NCI-H1105 treated with DMSO at 0.1 percent for 48 hours (cell line): ENCODE results near the gene TUBAL3.
A peak's percentile ranks its signal among the peaks of the same experiment; 100 is the strongest.
"Not testable (repeated sequence)": the region's sequence is repeated elsewhere in the genome, so short reads cannot be mapped to it uniquely, and the experiment has no call there.

ENCODE experiments used
- DNase-seq: peaks from one replicate; lab custom pipeline; 2025; lab: John Stamatoyannopoulos, UW

TUBAL3 gene

DNA sequence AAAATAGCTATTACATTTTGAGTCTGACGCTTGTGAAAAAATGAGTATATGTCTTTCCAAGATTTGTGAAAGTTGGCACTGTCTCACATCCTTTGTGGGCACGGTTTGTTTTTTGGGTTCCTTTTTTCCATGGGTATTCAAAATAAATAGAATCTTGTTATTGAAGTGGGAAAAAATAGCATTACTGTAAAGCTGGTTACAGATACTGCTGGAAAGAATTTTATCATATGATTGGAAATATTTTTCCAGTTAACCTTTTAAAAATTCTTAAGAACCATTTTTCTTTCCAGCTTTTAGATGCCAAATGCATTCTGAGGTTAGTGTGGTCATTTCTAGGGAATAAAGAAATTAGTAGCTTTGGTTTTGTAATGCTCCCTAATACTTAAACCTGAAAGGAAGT is 19.1 kb upstream of the TUBAL3 start:
- DNase-seq = no peak

DNA sequence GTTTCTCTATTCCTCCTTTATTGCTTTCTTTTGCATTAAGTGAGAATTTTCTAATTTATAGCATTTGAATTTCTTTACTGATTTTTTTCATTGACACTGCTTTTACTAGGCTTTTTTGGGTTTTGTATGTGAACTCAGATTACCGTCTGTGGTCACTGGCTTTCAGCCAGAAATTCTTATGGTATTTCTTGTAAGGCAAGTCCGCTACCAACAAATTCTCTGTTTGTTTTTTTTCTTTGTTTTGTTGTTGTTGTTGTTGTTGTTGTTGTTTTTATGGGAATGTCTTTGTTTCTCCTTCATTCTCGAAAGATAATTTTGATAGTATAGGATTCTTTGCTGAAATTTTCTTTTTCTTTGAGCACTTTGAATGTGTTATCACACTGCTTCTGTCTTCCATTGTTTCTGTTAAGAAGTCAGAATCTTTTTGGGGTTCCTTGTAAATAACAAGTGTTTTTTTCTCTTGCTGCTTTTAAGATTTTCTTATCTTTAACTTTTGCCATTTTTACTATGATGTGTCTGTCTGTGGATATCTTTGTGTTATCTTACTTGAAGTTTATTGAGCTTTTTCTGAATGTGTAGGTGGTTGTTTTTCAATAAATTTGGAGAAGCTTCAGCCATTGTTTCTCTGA is 15.0 kb upstream of the TUBAL3 start:
- no peak for DNase-seq

DNA sequence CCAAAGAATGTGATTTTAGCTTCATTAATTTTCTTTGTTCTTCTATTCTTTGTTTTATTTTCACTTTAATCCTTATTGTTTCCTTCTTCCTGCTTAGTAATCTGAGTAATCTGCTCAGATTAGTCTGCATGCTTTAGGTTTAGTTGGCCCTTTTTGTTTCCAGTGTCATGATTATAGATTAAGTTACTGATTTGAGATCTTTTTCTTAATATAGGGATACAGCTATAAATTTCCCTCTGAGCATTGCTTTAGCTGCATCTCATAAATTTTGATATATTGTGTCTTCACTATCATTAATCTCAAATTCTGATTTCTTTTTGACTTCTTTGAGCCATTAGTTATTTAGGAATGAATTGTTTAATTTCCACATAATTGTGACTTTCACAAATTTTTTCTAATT is 14.0 kb upstream of the TUBAL3 start:
- DNase-seq = no peak

DNA sequence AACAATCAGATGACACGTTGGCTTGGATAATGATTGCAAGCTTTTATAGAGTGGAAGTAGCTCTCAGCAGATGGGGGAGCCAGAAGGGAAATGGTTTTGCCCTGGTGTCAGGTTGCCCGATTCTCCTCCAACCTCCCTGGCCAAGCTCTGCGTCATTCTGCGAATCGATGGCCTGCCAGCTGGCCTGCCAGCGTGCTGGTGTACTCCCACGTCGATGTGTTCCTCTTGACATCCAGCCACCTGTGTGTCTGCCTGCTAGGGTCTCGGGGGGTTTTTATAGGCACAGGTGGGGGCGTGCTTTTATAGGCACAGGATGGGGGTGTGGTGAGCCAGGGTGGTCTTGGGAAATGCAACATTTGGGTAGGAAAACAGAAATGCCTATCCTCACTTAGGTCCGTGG is 12.4 kb upstream of the TUBAL3 start:
- DNase-seq = no peak

DNA sequence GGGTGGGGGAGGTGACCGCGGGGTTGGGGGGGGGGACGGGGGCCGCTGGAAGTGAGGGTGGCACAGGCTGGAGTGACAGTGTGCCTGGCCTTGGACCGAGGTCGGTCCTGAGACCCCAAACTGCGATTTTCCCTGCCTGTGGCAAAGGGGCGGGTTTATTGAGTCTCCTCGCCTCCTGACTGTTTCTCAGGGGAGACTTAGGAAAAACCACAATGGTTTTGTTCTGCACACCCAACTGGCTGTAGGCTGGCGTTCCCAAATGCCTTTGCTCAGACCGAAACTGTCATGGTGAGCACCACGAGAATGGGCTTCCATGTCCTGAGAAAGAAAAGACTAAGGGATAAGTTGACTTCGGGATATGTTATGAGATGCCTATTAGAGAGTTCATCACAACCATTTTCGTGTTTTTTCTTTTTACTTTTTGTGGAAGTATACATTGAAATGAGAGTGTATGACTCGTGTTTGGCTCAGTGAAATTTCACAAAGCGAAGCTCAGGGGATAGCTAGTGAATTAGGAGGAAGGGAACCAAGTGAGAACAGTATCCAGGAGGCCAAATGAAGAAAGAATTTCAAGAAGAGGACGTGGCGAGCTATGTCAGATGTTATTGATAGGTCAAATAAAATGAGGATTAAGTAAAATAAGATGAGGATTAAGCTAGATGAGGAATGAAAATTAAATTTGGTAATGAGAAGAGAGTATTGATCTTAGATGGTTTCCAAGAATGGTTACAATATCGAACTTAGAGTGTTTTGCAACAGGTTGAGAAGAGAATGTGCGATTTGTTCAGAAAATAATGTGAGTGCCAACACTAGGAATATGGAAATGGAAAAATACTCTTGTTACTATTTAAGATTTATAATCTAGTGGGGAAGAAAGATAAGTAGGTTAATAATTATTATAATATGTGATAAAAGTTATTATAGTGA is 8.6 kb upstream of the TUBAL3 start:
- peak; percentile 2 for DNase-seq

DNA sequence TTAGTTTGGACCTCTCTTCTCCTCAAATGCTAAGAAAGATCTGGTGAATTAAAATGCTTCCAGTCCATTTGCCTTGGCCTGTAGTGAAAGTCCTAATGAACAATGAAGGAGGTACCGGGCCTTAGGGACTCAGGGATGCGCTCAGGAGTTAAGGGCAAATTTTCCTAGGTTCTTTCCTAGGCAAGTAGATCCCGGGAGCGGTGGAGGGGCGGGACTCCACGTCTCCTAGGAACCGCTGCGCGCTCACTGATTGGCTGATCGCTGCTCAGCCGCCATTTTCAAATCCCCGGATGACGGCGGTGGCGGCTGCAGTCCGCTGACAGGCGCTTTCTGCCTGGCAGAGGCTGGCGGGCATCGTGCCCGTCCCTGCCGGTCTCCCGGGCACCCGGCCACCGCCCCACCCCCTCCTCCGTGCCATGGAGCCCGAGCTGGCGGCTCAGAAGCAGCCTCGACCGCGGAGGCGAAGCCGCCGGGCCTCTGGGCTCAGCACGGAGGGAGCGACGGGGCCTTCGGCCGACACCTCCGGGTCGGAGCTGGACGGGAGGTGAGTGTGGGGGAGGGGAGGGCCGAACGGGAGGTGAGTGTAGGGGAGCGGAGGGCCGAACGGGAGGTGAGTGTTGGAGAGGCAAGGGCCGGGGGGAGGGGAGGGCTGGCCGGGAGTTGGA is 7.8 kb upstream of the TUBAL3 start, which contains the start of gene NET1:
Gene NET1, plus strand, starts transcription at position 281 of the 665 bp plus-strand sequence. Its CDS starts 136 bp downstream, at position 417.
- peak; percentile 80 for DNase-seq

DNA sequence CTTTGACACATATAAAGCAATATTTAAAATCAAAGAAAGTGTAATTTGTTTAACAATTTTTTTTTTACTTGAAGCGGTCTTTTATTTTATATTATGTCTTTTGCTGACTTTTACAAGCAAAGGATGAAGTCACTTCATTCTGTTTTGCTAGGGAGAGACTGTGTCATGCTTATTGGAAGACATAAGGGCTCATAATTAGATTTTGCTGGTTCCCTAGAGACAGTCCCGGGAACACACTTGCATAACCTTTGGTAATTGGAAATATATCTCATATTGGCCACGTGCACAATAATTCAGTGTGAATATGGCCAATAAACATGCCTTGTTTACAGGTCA is 7.3 kb upstream of the TUBAL3 start:
- DNase-seq = no peak

DNA sequence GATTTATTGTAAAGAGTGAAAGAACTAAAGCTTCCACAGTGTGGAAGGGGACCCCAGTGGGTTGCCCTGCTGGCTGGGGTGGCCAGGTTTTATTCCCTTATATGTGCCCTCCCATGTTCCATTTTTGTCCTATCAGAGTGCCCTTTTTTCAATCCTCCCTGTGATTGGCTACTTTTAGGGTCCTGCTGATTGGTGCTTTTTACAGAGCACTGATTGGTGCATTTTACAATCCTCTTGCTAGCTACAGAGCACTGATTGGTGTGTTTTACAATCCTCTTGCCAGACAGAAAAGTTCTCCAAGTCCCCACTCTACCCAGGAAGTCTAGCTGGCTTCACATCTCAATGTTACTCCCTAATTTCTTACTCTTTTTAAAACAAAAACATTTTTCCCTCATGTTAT is 6.2 kb upstream of the TUBAL3 start:
- DNase-seq = not testable (repeated sequence)

DNA sequence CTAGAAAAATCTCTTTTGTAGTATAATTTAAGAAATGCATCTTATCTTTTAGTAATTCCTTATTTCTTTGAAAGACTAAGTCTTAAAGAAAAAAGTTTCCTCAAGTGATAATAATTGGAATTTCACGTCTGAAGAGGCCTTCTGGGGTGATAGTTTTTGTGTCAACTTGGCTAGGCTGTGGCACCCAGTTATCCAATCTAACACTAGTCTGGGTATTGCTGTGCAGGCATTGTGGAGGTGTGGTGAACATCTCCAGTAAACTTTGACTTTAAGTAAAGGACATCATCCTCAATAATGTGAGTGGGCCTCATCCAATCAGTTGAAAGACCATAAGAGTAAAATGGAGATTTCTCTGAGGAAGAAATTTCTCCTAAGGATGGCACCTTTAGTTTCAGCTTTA is 2.3 kb upstream of the TUBAL3 start:
- no peak for DNase-seq

DNA sequence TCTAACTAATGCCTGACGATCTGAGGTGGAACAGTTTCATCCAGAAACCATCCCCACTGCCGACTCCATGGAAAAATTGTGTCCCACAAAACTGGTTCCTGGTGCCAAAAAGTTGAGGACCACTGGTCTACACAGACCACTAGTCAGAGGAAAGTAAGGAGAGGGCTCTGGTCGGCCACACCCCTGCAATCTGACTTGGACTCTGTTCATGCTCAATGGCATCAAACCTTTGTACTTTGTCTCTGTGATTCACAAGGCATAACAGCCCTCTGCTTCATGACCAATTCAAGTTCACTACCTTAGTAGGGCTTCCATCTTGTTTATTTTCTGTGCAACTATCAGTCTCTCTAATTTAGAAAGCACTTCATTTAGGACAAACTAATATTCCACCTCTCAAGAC is 1.8 kb downstream of the TUBAL3 start:
- DNase-seq = no peak

DNA sequence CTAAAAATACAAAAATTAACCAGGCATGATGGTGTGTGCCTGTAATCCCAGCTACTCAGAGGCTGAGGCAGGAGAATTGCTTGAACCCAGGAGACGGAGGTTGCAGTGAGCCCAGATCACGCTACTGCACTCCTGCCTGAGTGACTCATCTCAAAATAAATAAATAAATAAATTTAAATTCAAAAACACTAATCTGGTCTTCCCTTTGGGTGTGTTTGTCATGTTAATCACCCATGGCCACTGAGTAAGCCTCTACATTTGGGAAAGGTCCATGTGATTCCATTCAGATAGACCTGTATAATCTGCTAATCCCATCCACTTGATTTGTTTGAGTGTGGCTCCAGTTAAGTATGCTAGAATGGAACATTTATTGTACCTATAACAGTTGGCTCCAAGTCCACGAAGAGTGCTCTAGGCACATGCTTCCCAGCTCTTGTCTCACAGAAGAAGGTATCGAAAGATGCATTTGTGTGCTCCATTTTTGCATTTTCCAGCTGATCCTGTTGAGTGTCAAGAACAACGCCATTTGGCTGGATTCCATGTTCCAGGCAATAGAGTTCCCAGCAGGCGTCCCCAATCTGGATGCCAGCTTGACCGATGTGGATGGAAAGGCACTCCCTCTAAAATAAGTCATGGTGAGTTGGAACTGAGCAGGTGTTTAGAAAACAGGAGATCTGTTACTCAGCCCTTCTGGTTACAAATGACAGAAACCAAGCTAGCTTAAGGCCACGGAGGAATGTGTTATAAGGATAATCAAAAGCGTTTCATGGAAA is 4.0 kb downstream of the TUBAL3 start:
- DNase-seq = no peak

DNA sequence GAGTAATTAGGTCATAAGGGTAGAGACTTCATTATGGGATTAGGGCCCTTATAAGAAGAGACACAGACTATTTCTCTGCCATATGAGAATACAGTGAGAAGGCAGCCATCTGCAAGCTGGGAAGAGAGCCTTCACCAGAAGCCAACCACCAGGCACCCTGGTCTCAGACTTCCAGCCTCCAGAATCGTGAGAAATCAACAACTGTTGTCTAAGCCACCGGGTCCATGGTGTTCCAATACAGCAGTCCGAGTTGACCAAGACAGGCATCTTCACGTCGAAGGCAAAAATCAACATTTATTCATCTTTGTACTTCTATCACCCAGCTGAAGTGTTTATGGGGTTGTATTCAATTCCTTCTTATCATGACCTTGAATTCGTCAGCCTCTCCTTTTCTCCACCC is 5.3 kb downstream of the TUBAL3 start:
- DNase-seq = no peak

DNA sequence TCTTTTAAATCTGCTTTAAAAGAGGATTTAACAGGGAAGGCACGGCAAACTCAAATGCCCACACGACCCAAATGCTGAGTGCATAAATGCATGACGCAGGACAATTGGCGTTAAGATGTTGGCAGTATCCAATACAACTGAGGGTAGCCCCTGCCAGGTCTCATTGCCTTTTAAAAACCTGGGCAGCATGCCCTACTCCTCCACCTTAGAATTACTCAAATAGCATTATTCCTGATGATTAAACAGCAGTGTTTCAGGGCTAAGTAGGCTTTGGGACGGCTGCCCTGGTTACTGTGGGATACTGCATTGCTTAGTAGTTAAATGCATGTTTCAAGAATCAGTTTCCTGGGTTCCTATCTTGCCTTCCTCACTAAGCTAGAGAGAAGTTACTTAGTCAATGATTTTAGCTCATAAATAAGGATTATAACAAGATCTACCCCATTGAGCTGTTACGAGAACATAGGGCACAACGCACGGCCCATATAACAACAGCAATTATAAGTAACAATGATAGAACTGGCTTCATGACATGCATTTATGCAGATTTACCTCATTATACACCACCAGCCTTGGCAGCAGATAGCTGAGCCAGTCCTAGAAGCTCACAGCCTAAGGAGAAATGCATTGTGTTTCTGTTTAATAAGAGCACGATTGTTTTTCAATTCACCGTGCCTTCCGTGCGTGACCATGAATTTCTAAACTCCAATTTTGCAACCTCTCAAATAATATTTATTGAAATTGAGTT is 7.9 kb downstream of the TUBAL3 start:
- no peak for DNase-seq

DNA sequence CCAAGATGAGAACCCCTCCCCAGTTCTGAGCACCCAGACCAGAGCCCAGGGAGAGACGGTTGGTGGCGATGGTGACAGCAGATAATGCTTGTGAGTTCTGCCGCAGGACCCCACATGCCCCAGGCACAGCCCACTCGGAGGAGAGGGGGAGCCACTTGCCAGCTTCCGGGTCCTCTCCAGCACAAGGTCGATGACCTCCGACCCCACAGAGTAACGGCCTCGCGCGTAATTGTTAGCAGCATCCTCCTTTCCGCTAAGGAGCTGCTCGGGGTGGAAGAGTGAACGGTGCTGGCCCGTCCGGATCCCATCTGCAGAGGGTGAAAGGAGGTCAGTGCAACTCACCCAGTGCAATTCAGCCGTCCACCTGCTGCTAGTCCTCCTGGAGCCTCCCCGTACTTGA is 9.5 kb downstream of the TUBAL3 start:
- DNase-seq = no peak

DNA sequence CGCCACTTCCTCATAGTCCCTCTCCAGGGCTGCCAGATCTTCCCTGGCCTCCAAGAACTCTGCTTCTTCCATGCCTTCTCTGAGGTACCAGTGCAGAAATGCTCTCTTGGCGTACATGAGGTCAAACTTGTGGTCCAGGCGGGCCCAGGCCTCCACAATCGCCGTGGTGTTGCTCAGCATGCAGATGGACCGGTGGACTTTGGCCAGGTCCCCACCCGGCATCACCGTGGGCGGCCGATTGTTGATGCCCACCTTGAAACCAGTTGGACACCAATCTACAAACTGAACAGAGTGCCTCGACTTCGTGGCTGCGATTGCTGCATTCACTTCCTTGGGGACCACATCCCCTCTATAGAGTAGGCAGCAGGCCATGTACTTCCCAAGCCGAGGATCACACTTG is 11.1 kb downstream of the TUBAL3 start:
- DNase-seq = no peak

DNA sequence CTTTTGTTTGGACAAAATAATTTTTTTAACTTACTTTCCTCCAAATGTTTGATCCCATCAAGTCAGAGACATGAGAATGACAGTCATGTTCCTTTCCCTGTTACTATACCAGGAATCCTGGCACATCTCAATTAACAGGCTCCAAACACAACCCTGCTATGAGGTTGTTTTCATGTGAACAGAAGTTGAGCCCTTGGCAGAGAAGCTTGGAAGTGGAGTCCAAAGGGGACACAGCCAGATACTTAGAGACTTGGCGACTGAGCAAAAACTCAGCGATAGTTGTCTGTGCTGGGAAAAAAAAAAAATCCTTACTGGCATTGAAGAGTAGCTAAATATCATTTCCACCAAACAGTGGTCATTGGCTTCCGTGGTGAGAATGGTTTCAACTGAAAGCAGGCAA is 12.8 kb downstream of the TUBAL3 start:
- no peak for DNase-seq

DNA sequence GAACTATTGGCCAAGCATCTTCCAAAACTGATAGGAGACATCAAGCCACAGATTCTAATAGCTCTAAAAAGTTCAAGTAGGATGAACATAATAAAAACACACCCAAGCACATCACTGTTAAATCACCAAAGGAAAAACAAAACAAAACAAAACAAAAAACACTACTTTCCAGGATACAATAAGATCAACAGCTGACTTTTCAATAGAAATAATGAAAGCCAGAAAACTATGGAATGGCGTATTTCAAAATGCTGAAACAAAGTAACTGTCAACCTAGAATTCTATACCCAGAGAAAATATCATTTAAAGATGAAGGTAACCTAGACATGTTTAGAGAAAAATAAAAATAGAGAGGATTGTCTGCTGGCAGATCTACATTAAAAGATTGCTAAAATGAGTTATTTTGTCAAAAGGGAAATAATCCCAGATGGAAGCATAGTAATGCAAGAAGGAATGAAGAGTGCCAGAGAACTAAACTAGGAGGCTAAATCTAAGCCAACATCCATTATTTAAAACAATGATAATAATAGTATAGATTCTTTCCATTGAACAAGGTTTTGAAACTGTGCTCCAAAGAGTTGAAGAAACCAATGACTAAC is 13.9 kb downstream of the TUBAL3 start:
- no peak for DNase-seq

DNA sequence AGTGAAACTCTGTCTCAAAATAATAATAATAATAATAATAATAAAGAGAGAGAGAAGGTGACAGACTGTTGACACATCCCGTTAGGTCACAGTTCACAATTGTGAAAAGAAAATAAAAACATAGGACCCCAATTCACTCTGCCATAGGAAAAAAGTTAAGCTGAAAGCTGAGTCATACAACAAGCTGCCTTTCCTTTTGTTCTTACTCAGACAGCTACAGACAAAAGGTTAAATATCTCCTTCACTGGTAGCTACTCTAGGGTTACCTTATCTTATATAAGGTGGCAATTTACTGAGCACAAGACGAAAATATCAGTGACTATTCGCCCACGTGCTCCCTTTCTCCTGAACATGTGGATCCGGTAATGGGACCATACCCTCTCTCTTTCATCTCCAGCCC is 17.5 kb downstream of the TUBAL3 start:
- DNase-seq = no peak

DNA sequence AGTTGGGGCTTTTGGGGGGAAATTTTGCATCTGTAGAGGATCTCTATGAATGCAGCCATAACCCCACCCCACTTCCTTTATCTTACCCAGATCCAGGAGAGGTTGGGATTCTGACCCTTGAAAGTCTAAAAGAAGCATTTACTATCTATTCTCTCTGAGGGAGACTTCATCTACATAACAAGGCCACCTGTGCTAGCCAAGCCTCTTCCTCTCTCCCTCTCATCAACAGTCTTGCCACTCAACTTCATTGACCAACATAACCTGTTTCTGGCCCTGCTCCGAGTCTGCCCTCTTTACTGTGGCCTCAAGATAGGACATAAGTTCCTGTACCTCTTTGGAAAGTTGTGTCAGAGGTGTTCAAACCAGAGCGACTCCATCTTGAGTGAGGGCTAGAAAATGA is 19.4 kb downstream of the TUBAL3 start:
- DNase-seq = no peak

DNA sequence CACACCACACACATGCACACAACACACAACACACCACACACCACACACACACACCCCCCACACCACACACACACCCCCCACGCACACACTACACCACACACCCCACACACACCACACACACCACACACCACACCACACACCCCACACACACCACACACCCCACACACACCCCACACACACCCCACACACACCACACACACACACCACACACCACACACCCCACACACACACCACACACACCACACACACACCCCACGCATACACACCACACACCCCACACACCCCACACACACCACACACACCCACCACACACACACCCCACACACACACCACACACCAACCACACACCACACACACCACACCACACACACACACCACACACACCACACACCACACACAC is 23.4 kb downstream of the TUBAL3 start:
- no peak for DNase-seq

DNA sequence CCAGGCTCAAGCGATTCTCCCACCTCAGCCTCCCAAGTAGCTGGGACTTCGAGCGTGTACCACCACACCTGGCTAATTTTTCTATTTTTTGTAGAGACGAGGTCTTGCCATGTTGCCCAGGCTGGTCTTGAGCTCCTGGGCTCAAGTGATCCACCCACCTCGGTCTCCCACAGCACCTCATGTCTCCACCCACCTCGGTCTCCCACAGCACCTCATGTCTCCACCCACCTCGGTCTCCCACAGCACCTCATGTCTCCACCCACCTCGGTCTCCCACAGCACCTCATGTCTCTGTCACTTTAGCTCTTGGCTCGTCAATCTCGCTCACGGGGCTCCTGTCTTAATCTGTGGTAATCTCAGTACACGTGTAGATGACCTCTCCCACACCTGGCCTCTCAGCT is 24.2 kb downstream of the TUBAL3 start:
- not testable (repeated sequence) for DNase-seq
